Mesenchymal stem cell (in vitro differentiated cells and primary cell): Measurements from ENCODE around the gene SP1.
"Not testable (repeated sequence)": the region's sequence is repeated elsewhere in the genome, so short reads cannot be mapped to it uniquely, and the experiment has no call there.

Source experiments
- DNase-seq: peaks from one replicate; pipeline ENCODE4 v3.0.0-alpha.2; 2013
- H2AFZ ChIP-seq: one replicate; pipeline ENCODE4 v1.6.1; 2013; ENCODE audit warnings: low read depth, mild to moderate bottlenecking, control low read depth, inconsistent platforms, low read length, moderate library complexity
- H2AK5ac ChIP-seq: 2 replicates; pipeline ENCODE4 v1.6.1; 2013; ENCODE audit warnings: low read length, moderate library complexity, mild to moderate bottlenecking, inconsistent platforms; ENCODE audit not compliant: severe bottlenecking
- H2BK120ac ChIP-seq: one replicate; pipeline ENCODE4 v1.6.1; 2013; ENCODE audit warnings: low read depth, mild to moderate bottlenecking, inconsistent platforms, low read length, moderate library complexity
- H2BK12ac ChIP-seq, 2 experiments: one replicate each; pipeline ENCODE4 v1.6.1; 2013; ENCODE audit warnings: inconsistent platforms in 2 of 2, low read length in 2 of 2, mild to moderate bottlenecking in 2 of 2, moderate library complexity in 2 of 2, control low read depth in 1 of 2
- H2BK15ac ChIP-seq: one replicate; pipeline ENCODE4 v1.6.1; 2013; ENCODE audit warnings: mild to moderate bottlenecking, low read depth, inconsistent platforms; ENCODE audit not compliant: poor library complexity, severe bottlenecking
- H2BK5ac ChIP-seq: 2 replicates; pipeline ENCODE4 v1.6.1; 2013; ENCODE audit warnings: low read depth, mild to moderate bottlenecking, low read length, control low read depth, inconsistent platforms; ENCODE audit not compliant: poor library complexity, severe bottlenecking
- H3K14ac ChIP-seq, 2 experiments: one replicate each; pipeline ENCODE4 v1.6.1; 2013; ENCODE audit warnings: inconsistent platforms in 2 of 2, low read length in 2 of 2, control low read depth in 1 of 2, mild to moderate bottlenecking in 1 of 2, moderate library complexity in 1 of 2
- H3K18ac ChIP-seq, 2 experiments: one replicate each; pipeline ENCODE4 v1.6.1; 2013; ENCODE audit warnings: inconsistent platforms in 2 of 2, low read length in 2 of 2, control low read depth in 1 of 2, low read depth in 1 of 2, mild to moderate bottlenecking in 1 of 2
- H3K23ac ChIP-seq, 2 experiments: one replicate each; pipeline ENCODE4 v1.6.1; 2013; ENCODE audit warnings: inconsistent platforms in 2 of 2, low read length in 2 of 2, mild to moderate bottlenecking in 2 of 2, moderate library complexity in 2 of 2, control low read depth in 1 of 2
- H3K27ac ChIP-seq: 2 replicates; pipeline ENCODE4 v1.5.1; 2013; ENCODE audit warnings: mild to moderate bottlenecking, moderate library complexity, low read length, control low read depth, inconsistent platforms; ENCODE audit not compliant: poor library complexity, severe bottlenecking
- H3K27me3 ChIP-seq, 2 experiments: 2 replicates each; pipeline versions ENCODE4 v1.6.1 to v1.7.0; 2013; ENCODE audit warnings: low read length in 2 of 2, mild to moderate bottlenecking in 2 of 2, moderate library complexity in 2 of 2, control low read depth in 1 of 2, inconsistent platforms in 1 of 2; ENCODE audit not compliant: control insufficient read depth in 1 of 2, insufficient read depth in 1 of 2
- H3K36me3 ChIP-seq, 2 experiments: 2 replicates each; pipeline versions ENCODE4 v1.6.1 to v1.7.0; 2013; ENCODE audit warnings: low read length in 2 of 2, control low read depth in 1 of 2, inconsistent platforms in 1 of 2, low read depth in 1 of 2, mild to moderate bottlenecking in 1 of 2; ENCODE audit not compliant: insufficient read depth in 2 of 2, control insufficient read depth in 1 of 2
- H3K4ac ChIP-seq, 2 experiments: one replicate each; pipeline ENCODE4 v1.6.1; 2013; ENCODE audit warnings: inconsistent platforms in 2 of 2, low read length in 2 of 2, mild to moderate bottlenecking in 2 of 2, moderate library complexity in 2 of 2, control low read depth in 1 of 2, low read depth in 1 of 2
- H3K4me1 ChIP-seq: 2 replicates; pipeline ENCODE4 v1.6.1; 2013; ENCODE audit warnings: low read depth, low read length, control low read depth; ENCODE audit not compliant: control insufficient read depth, insufficient read depth
- H3K4me2 ChIP-seq: 2 replicates; pipeline ENCODE4 v1.6.1; 2013; ENCODE audit warnings: low read length, mild to moderate bottlenecking, inconsistent platforms; ENCODE audit not compliant: poor library complexity, severe bottlenecking
- H3K4me3 ChIP-seq, 2 experiments: 2 replicates each; pipeline versions ENCODE4 v1.5.1 to v1.7.0; 2013; ENCODE audit warnings: low read length in 2 of 2, mild to moderate bottlenecking in 2 of 2, control low read depth in 1 of 2, low read depth in 1 of 2; ENCODE audit not compliant: insufficient read depth in 1 of 2
- H3K79me1 ChIP-seq: replicated peaks from 2 replicates; pipeline ENCODE4 v1.6.1; 2013; ENCODE audit warnings: mild to moderate bottlenecking, control low read depth, low read length, inconsistent platforms; ENCODE audit not compliant: poor library complexity, severe bottlenecking
- H3K9ac ChIP-seq: 2 replicates; pipeline ENCODE4 v1.7.0; 2013; ENCODE audit warnings: mild to moderate bottlenecking, low read length, moderate library complexity
- H3K9me3 ChIP-seq: 2 replicates; pipeline ENCODE4 v1.7.0; 2013; ENCODE audit warnings: mild to moderate bottlenecking, low read length; ENCODE audit not compliant: control insufficient read depth
- H4K8ac ChIP-seq: one replicate; pipeline ENCODE4 v1.6.1; 2013; ENCODE audit warnings: inconsistent platforms, mild to moderate bottlenecking, low read length, moderate library complexity
- H4K91ac ChIP-seq: one replicate; pipeline ENCODE4 v1.6.1; 2013; ENCODE audit warnings: mild to moderate bottlenecking, low read length, inconsistent platforms
- whole genome bisulfite sequencing: methylation state at CpG from one replicate; pipeline ENCODE4 v1.1.7; 2013; ENCODE audit warnings: mixed read lengths; 5-methylcytosine and 5-hydroxymethylcytosine counted together

The SP1 gene

DNA sequence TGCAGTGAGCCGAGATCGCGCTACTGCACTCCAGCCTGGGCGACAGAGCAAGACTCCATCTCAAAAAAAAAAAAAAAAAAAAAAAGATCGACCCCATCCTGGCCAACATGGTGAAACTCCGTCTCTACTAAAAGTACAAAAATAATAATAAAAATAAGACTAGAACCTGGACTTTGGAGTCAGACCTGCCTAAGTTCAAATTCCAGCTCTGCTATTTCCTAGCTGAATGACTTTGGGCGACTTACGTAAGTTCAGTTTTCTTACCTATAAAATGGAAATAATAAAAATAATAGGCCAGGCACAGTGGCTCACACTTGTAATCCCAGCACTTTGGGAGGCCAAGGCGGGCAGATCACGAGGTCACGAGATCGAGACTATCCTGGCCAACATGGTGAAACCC, 42.3 kb downstream of the SP1 start:
- not testable (repeated sequence) for H3K18ac ChIP-seq, H4K8ac ChIP-seq, DNase-seq, H3K4me1 ChIP-seq, H2BK5ac ChIP-seq, H3K79me1 ChIP-seq, H3K4ac ChIP-seq, H2AFZ ChIP-seq, H3K27ac ChIP-seq, H3K36me3 ChIP-seq, H2BK15ac ChIP-seq, H3K23ac ChIP-seq, H2BK12ac ChIP-seq, H3K4me2 ChIP-seq, H3K14ac ChIP-seq, H3K27me3 ChIP-seq, H3K9me3 ChIP-seq, H4K91ac ChIP-seq, H3K4me3 ChIP-seq, H3K9ac ChIP-seq, H2BK120ac ChIP-seq, H2AK5ac ChIP-seq
- WGBS = 92% methylated on average over 6 of the region's 12 CpGs

DNA sequence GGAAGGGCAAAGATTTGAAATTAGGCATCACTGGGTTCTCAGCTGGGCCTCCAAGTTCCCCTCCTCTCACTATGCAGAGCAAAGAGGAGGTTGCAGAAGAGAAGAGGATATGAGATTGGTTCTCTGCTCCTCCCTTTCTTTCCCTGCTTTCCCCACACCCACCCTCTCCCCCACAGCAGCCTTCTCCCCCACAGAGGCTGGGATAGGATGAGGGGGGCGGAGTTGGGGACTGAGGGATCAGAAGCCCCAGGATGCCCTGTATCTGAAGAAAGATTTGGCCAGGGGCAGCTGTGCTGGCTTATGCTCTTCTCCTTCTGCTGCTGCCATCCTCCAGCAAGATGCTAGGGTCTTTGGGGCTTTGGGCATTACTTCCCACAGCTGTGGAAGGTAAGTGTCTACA, 43.6 kb downstream of the SP1 start, which contains the start of gene AMHR2:
TSS of gene AMHR2 (plus strand) at position 259 of the 400 bp plus-strand sequence. CDS start at position 339, 80 bp downstream.
- WGBS = 71% methylated on average over 1 of the region's 1 CpG
- Histone ChIP-seq H3K23ac (no peak within 1 kb of the TSS), H4K91ac (no peak within 1 kb of the TSS), H2AFZ (no peak within 1 kb of the TSS), H3K36me3 (no peaks in the 10 kb centered on the region), H2BK120ac (no peak within 1 kb of the TSS), H3K18ac (no peak within 1 kb of the TSS), H3K4me1 (peaks cover 5% of the 10 kb centered on the region), H3K4me3 (no peak within 1 kb of the TSS), H3K4me2 (no peak within 1 kb of the TSS), H2BK5ac (no peak within 1 kb of the TSS), H2AK5ac (no peak within 1 kb of the TSS), H2BK15ac (no peak within 1 kb of the TSS), H2BK12ac (no peak within 1 kb of the TSS), H4K8ac (no peak within 1 kb of the TSS), H3K27ac (no peak within 1 kb of the TSS), H3K9ac (no peak within 1 kb of the TSS), H3K4ac (no peak within 1 kb of the TSS), H3K9me3 (no peaks in the 10 kb centered on the region), H3K27me3 (peaks cover 0 to 5% of the 10 kb centered on the region in 2 experiments), H3K14ac (no peak within 1 kb of the TSS), H3K79me1 (no peaks in the 10 kb centered on the region)
- DNase-seq = no peak

- Histone ChIP-seq H3K4me3 (no peak overlapping the region), H2BK15ac (no peak overlapping the region), H3K4ac (no peak overlapping the region), H3K27ac (no peak overlapping the region), H4K91ac (no peak overlapping the region), H3K4me1 (peaks cover 7% of the 10 kb centered on the region), H4K8ac (no peak overlapping the region), H2BK12ac (no peak overlapping the region), H3K18ac (no peak overlapping the region), H3K9me3 (no peaks in the 10 kb centered on the region), H2BK5ac (no peak overlapping the region), H3K14ac (peak overlapping the region in 1 of 2 experiments; percentile 1), H3K36me3 (no peaks in the 10 kb centered on the region), H3K79me1 (no peaks in the 10 kb centered on the region), H2BK120ac (no peak overlapping the region), H2AK5ac (no peak overlapping the region), H3K23ac (no peak overlapping the region), H3K9ac (no peak overlapping the region), H3K27me3 (peaks cover 0 to 5% of the 10 kb centered on the region in 2 experiments), H3K4me2 (no peak overlapping the region), H2AFZ (no peak overlapping the region)
- 77% methylated on average over 8 of the region's 9 CpGs for WGBS
- no peak for DNase-seq
Measured at GRCh38 chr12:53424626-53425514, 44.9 kb downstream of the SP1 start.

DNA sequence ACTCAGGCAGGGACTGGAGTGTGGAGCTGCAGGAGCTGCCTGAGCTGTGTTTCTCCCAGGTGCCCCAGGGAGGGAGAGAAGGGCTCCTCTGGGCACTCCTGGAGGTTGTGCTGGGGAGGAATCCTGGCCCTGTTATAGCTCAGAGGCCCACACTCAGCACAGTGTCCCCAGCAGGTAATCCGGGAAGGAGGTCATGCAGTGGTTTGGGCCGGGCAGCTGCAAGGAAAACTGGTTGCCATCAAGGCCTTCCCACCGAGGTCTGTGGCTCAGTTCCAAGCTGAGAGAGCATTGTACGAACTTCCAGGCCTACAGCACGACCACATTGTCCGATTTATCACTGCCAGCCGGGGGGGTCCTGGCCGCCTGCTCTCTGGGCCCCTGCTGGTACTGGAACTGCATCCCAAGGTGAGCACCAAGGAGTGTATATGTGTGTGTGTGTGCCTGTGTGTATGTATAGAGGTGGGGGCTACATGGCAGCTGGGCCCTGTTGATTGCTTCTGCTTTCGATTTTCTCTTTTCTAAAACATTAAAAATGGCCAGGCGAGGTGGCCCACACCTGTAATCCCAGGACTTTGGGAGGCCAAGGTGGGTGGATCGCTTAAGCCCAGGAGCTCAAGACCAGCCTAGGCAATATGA, 45.7 kb downstream of the SP1 start:
- Histone ChIP-seq H2BK5ac (no peak overlapping the region), H3K27me3 (peaks cover 0 to 5% of the 10 kb centered on the region in 2 experiments), H4K8ac (no peak overlapping the region), H3K9me3 (no peaks in the 10 kb centered on the region), H3K18ac (no peak overlapping the region), H3K4ac (no peak overlapping the region), H3K27ac (no peak overlapping the region), H3K23ac (no peak overlapping the region), H2BK120ac (no peak overlapping the region), H2BK15ac (no peak overlapping the region), H3K79me1 (no peaks in the 10 kb centered on the region), H2AFZ (no peak overlapping the region), H3K14ac (no peak overlapping the region), H3K36me3 (no peaks in the 10 kb centered on the region), H3K4me2 (no peak overlapping the region), H3K4me1 (peaks cover 7% of the 10 kb centered on the region), H4K91ac (no peak overlapping the region), H2BK12ac (peak overlapping the region in 1 of 2 experiments; percentile 37), H3K9ac (no peak overlapping the region), H2AK5ac (no peak overlapping the region), H3K4me3 (no peak overlapping the region)
- DNase-seq = no peak
- WGBS = 82% methylated on average over 11 of the region's 11 CpGs
